Ammon's horn (tissue), 1 donor: ENCODE data around the gene TAF11L8.
"Not testable (repeated sequence)": the region's sequence is repeated elsewhere in the genome, so short reads cannot be mapped to it uniquely, and the experiment has no call there.

ENCODE experiments used
- DNase-seq: peaks from one replicate; pipeline ENCODE4 v3.0.0-alpha.2; 2016; ENCODE audit warnings: low spot score

TAF11L8 gene

GRCh38 chr5:17590860-17591259 is at the start of gene TAF11L8:
TAF11L8 (minus strand) TSS chr5:17590960.
- not testable (repeated sequence) for DNase-seq

GRCh38 chr5:17634160-17634559 is 43.4 kb upstream of the TAF11L8 start, which contains the start of gene TAF11L14:
TAF11L14 (plus strand) TSS chr5:17634460.
- no peak for DNase-seq

GRCh38 chr5:17631788-17632187 is 41.0 kb upstream of the TAF11L8 start, which contains the start of gene TAF11L13:
TAF11L13 (plus strand) TSS chr5:17632088.
- not testable (repeated sequence) for DNase-seq

- no peak for DNase-seq
These were observed 34.9 kb upstream of the TAF11L8 start for GRCh38 chr5:17625686-17626085.

GRCh38 chr5:17620627-17621026 is 29.9 kb upstream of the TAF11L8 start:
- no peak for DNase-seq

- no peak for DNase-seq
These were observed 28.6 kb upstream of the TAF11L8 start for GRCh38 chr5:17619354-17619753.

- no peak for DNase-seq
These were observed 24.3 kb upstream of the TAF11L8 start for GRCh38 chr5:17614872-17615605.

- DNase-seq: not testable (repeated sequence)
These were observed 19.3 kb upstream of the TAF11L8 start, which contains the start of gene TAF11L12 for GRCh38 chr5:17610092-17610491. TAF11L12 (plus strand) TSS chr5:17610392.

- not testable (repeated sequence) for DNase-seq
These were observed 16.7 kb upstream of the TAF11L8 start for GRCh38 chr5:17607461-17607860.

GRCh38 chr5:17604951-17605350 is 14.2 kb upstream of the TAF11L8 start:
- DNase-seq: no peak

GRCh38 chr5:17603880-17604279 is 13.1 kb upstream of the TAF11L8 start, which contains the start of gene TAF11L11:
TAF11L11 (plus strand) TSS chr5:17604183.
- not testable (repeated sequence) for DNase-seq

GRCh38 chr5:17597728-17598127 is 7.0 kb upstream of the TAF11L8 start, which contains the start of gene TAF11L10:
TAF11L10 (minus strand) TSS chr5:17597828.
- DNase-seq: not testable (repeated sequence)

GRCh38 chr5:17594255-17594654 is 3.5 kb upstream of the TAF11L8 start, which contains the start of gene TAF11L9:
TAF11L9 (minus strand) TSS chr5:17594394.
- not testable (repeated sequence) for DNase-seq

GRCh38 chr5:17585658-17586057 is 5.1 kb downstream of the TAF11L8 start, which contains the start of gene TAF11L7:
TAF11L7 (minus strand) TSS chr5:17585758.
- not testable (repeated sequence) for DNase-seq
